K562 (cell line): ENCODE results near the gene GDF9. TPM values are rescaled to one million over a fixed set of nuclear protein-coding genes. Genes with fewer than 3 reads are reported as not detected.

Experiments
- ATAC-seq: fragments of 200-7000 bp; cut with Tn5 transposase; 3 replicates; pipeline ENCODE4 v1.9.1; 2020; ENCODE audit warnings: moderate library complexity
- BruUV-seq: library from RNA; stranded (reverse); fragments of 400-500 nt; replicated peaks from 2 replicates; lab custom pipeline; 2021; lab: Mats Ljungman, UMichigan
- CTCF ChIA-PET: fragments of 300-600 bp; formaldehyde crosslinking; extraction: SDS; loops from one replicate; lab custom pipeline; 2021; ENCODE audit warnings: low intra/inter-chr PET ratio; lab: Yijun Ruan, JAX
- POLR2A ChIA-PET: fragments of 300-600, 350-650 bp; sonication (Branson Sonifier 250); formaldehyde crosslinking; extraction: SDS; loops from one replicate; lab custom pipeline; 2021; ENCODE audit warnings: antibody characterized with exemption, inconsistent platforms; lab: Yijun Ruan, JAX
- DNase-seq, 4 experiments: peaks; one replicate each; pipeline versions ENCODE4 v3.0.0 to v3.0.0-alpha.2; 2011 to 2018; ENCODE audit warnings: low spot score in 3 of 4, mixed read lengths in 3 of 4; ENCODE audit errors: extremely low read depth in 1 of 4
- FAIRE-seq: peaks from 2 replicates; lab custom pipeline; 2011; peaks lifted over from hg19 to GRCh38; lab: Jason Lieb, UNC
- H2AFZ ChIP-seq: 2 replicates; pipeline ENCODE4 v1.6.0; 2011; ENCODE audit warnings: low read depth, low read length, control low read depth, inconsistent platforms
- H3K27ac ChIP-seq: fragments of 200-600 bp; 3 replicates; pipeline ENCODE4 v1.8.0; 2011; ENCODE audit warnings: low read depth, mild to moderate bottlenecking, control low read depth, inconsistent platforms, low read length, moderate library complexity, mixed read lengths; ENCODE audit errors: extremely low read depth
- H3K27me3 ChIP-seq, 2 experiments: fragments of 300-600 bp in 1 of 2; 2 replicates in 1 of 2; 3 replicates in 1 of 2; pipeline versions ENCODE4 v1.6.0 to v1.8.0; 2011; ENCODE audit warnings: inconsistent platforms in 2 of 2, low read length in 2 of 2, mild to moderate bottlenecking in 1 of 2, mixed read lengths in 1 of 2, moderate library complexity in 1 of 2; ENCODE audit not compliant: control insufficient read depth in 2 of 2, insufficient read depth in 2 of 2
- H3K36me3 ChIP-seq: fragments of 300-600 bp; 3 replicates; pipeline ENCODE4 v1.8.0; 2011; ENCODE audit warnings: mild to moderate bottlenecking, low read length, inconsistent platforms; ENCODE audit not compliant: control insufficient read depth, insufficient read depth
- H3K4me1 ChIP-seq, 2 experiments: fragments of 200-600 bp in 1 of 2; replicated peaks in 1 of 2; 2 replicates in 1 of 2; 3 replicates in 1 of 2; pipeline versions ENCODE4 v1.5.1 to v1.8.0; 2011; ENCODE audit warnings: inconsistent platforms in 2 of 2, low read length in 2 of 2, mild to moderate bottlenecking in 1 of 2, mixed read lengths in 1 of 2, moderate library complexity in 1 of 2; ENCODE audit not compliant: control insufficient read depth in 2 of 2, insufficient read depth in 2 of 2
- H3K4me2 ChIP-seq: 2 replicates; pipeline ENCODE4 v1.6.1; 2011; ENCODE audit warnings: low read length, control low read depth, inconsistent platforms, mixed read lengths; ENCODE audit not compliant: insufficient read depth
- H3K4me3 ChIP-seq: fragments of 200-600 bp; sonication (generic), shearing (Covaris generic); 2 replicates; pipeline ENCODE4 v1.5.1; 2016; ENCODE audit warnings: control low read depth, inconsistent platforms
- H3K79me2 ChIP-seq: fragments of 200-600 bp; 3 replicates; pipeline ENCODE4 v1.8.0; 2011; ENCODE audit warnings: low read length, inconsistent platforms; ENCODE audit not compliant: control insufficient read depth, insufficient read depth
- H3K9ac ChIP-seq, 2 experiments: 2 replicates each; pipeline versions ENCODE4 v1.6.0 to v1.6.1; 2011; ENCODE audit warnings: low read depth in 2 of 2, low read length in 2 of 2, control low read depth in 1 of 2, inconsistent platforms in 1 of 2, mild to moderate bottlenecking in 1 of 2, mixed read lengths in 1 of 2; ENCODE audit not compliant: insufficient read depth in 1 of 2
- H3K9me1 ChIP-seq: one replicate; pipeline ENCODE4 v1.6.0; 2011; ENCODE audit warnings: inconsistent platforms, mild to moderate bottlenecking, low read length, moderate library complexity; ENCODE audit not compliant: control insufficient read depth, insufficient read depth
- H3K9me3 ChIP-seq: replicated peaks from 2 replicates; pipeline ENCODE4 v1.5.1; 2011; ENCODE audit warnings: low read depth, low read length, inconsistent platforms; ENCODE audit not compliant: control insufficient read depth, insufficient read depth
- H4K20me1 ChIP-seq: replicated peaks from 2 replicates; pipeline ENCODE4 v1.6.1; 2011; ENCODE audit warnings: low read length, inconsistent platforms, mixed read lengths; ENCODE audit not compliant: control insufficient read depth, insufficient read depth
- FOXP1 ChIP-seq: sonication (generic); formaldehyde crosslinking; IDR thresholded peaks from 2 replicates; pipeline ENCODE4 v1.8.0; 2022; ENCODE audit warnings: mild to moderate bottlenecking, missing genetic modification reagents
- SMAD2 ChIP-seq: fragments of 150-350 bp; IDR thresholded peaks from 2 replicates; pipeline ENCODE4 v1.6.1; 2014; ENCODE audit warnings: low read depth, mild to moderate bottlenecking, low read length
- WGBS: fragments of 100-300 bp; shearing (Covaris generic); methylation state at CpG from one replicate; pipeline ENCODE4 v1.1.6; 2016; ENCODE audit warnings: low coverage, mixed read lengths; ENCODE audit not compliant: insufficient coverage; ENCODE audit errors: missing lambda C conversion rate; 5-methylcytosine and 5-hydroxymethylcytosine counted together
- in situ Hi-C: fragments of 300-500 bp; cut with MboI; formaldehyde crosslinking; loops from 4 replicates; pipeline ENCODE4 v1.15.0; 2018; ENCODE audit warnings: inconsistent platforms, mixed read lengths
- intact Hi-C: fragments of 100-400 bp; cut with micrococcal nuclease; formaldehyde crosslinking; loops from 2 replicates; pipeline ENCODE4 v1.14.2; 2022
- polyA plus RNA-seq, 8 experiments: library from polyadenylated mRNA; depleted of rRNA in 4 of 8; stranded (reverse) in 5 of 8; unstranded in 3 of 8; fragments of >200 nt; fragmentation: Nextera tagmentation in 2 of 8; fragmentation: Illumina TruSeq in 1 of 8; extraction: Ambion mirVana in 2 of 8; extraction: Trizol in 1 of 8; gene quantifications; 2 replicates each; pipeline versions ENCODE4 v1.2.1 to v1.2.3, GENCODE V29; 2011 to 2014; ENCODE audit warnings: inconsistent platforms in 1 of 8, missing spikeins in 1 of 8
- total RNA-seq, 7 experiments: library from RNA; depleted of rRNA in 6 of 7; stranded (reverse); fragments of >200 nt in 6 of 7; fragmentation: Illumina TruSeq in 2 of 7; extraction: Trizol in 2 of 7; gene quantifications; 2 replicates each; pipeline versions ENCODE4 v1.2.1 to v1.2.3, GENCODE V29; 2011 to 2021; ENCODE audit warnings: low replicate concordance in 1 of 7
- TF ChIP-seq, protein P1 (sequence below): fragments of 250-450 bp; sonication (Bioruptor Pico); IDR thresholded peaks from 2 replicates; pipeline ENCODE4 v1.4.0; 2020; ENCODE audit warnings: borderline replicate concordance

GDF9 gene
- total and polyA plus RNA-seq, 9 of the 15 experiments (the other 6 are each of a cell fraction or from before 2014, with no cell fraction given): 0.10 to 0.70 (median 0.20) TPM; not detected in 1

DNA sequence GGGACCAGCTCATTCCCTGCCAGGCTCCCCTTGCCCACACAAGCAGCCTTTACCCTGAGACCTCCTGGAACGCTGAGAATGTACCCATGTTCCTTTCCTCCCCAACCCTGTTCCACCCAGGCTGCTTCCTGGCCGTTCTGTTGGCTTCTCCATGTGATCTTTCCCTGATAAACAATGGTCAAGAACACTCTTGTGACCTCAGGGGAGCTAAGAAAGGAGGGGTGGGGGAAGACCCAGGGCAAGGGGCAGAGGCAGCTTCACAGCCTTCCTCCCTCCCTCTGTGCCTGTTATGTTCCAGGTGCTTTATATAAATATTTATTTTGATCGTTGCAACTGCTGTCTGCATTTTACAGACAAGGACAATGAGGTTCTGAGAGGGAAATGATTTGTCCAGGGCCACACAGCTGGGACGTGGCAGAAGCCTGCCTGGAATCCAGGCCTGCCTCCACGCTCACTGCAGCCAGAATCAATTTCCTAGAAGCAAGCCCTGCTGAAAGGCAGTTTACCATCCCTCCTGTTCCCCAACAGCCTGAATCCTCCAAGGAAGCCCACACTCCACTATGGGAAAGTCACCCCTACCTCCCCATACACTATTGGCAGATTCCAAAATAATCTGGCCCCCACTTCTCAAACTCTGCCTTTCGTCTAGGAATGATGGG is 39.7 kb downstream of the GDF9 start:
- H3K27me3 ChIP-seq: no peaks in the 10 kb centered on the region
- H3K4me3 ChIP-seq: no peak overlapping the region
- H3K36me3 ChIP-seq: peaks cover 51% of the 10 kb centered on the region; the same call in 2 of the 3 replicates
- H3K9me1 ChIP-seq: no peaks in the 10 kb centered on the region
- TF ChIP-seq, protein P1, sequence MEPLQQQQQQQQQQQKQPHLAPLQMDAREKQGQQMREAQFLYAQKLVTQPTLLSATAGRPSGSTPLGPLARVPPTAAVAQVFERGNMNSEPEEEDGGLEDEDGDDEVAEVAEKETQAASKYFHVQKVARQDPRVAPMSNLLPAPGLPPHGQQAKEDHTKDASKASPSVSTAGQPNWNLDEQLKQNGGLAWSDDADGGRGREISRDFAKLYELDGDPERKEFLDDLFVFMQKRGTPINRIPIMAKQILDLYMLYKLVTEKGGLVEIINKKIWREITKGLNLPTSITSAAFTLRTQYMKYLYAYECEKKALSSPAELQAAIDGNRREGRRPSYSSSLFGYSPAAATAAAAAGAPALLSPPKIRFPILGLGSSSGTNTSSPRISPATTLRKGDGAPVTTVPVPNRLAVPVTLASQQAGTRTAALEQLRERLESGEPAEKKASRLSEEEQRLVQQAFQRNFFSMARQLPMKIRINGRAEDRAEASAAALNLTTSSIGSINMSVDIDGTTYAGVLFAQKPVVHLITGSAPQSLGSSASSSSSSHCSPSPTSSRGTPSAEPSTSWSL (CRISPR knock-in tag): no peak
- TF ChIP-seq SMAD2 (no peak), FOXP1 (CRISPR knock-in tag) (no peak)
- TF ChIP-seq, all 486 proteins: peak for 0
- WGBS: 83% methylated on average over 6 of the region's 6 CpGs
- no peak for DNase-seq
- Histone ChIP-seq H3K79me2 (peaks cover 23% of the 10 kb centered on the region), H3K4me1 (peaks cover 18 to 40% of the 10 kb centered on the region in 2 experiments; a peak in 4 of 5 replicates), H3K9ac (peak overlapping the region in 1 of 2 experiments; percentile 56; a peak in 1 of 4 replicates), H4K20me1 (no peaks in the 10 kb centered on the region), H3K4me2 (no peak overlapping the region), H2AFZ (no peak overlapping the region), H3K27ac (no peak overlapping the region), H3K9me3 (no peaks in the 10 kb centered on the region)
- POLR2A ChIA-PET: interaction anchor here (0.6 to 1.2 kb wide), 4 partner anchors 9 to 137 kb away, joined by 3 to 4 read pairs (median 3); partner anchors contain the start of gene AFF4
- FAIRE-seq: no peak
- no TSS peak for BruUV-seq
- CTCF ChIA-PET: no interaction called here
- in situ Hi-C loops: loop anchor here (5.0 kb wide), 1 partner anchor 69 kb away; no protein-coding TSS in a partner anchor
- intact Hi-C loops: no loop called here
- ATAC-seq: no peak
